Subcutaneous adipose tissue (tissue), 4 donors: ENCODE results near the gene ACAA1. TPM values are rescaled to one million over a fixed set of nuclear protein-coding genes. Genes with fewer than 3 reads are reported as not detected.

Experiments used
- CTCF ChIP-seq: fragments of 450-650 bp; IDR thresholded peaks from one replicate; pipeline ENCODE4 v1.5.1; 2016; ENCODE audit warnings: low read depth, mild to moderate bottlenecking, control low read depth, antibody characterized with exemption, moderate library complexity
- total RNA-seq, 4 donors: library from RNA; depleted of rRNA; stranded (reverse); fragments of >200 nt; gene quantifications; one replicate each; pipeline ENCODE4 v1.1.0, GENCODE V29; 2016

Gene ACAA1
- total RNA-seq, 4 donors from 2014 or later = 42.4 to 121 (median 74.5) TPM

DNA sequence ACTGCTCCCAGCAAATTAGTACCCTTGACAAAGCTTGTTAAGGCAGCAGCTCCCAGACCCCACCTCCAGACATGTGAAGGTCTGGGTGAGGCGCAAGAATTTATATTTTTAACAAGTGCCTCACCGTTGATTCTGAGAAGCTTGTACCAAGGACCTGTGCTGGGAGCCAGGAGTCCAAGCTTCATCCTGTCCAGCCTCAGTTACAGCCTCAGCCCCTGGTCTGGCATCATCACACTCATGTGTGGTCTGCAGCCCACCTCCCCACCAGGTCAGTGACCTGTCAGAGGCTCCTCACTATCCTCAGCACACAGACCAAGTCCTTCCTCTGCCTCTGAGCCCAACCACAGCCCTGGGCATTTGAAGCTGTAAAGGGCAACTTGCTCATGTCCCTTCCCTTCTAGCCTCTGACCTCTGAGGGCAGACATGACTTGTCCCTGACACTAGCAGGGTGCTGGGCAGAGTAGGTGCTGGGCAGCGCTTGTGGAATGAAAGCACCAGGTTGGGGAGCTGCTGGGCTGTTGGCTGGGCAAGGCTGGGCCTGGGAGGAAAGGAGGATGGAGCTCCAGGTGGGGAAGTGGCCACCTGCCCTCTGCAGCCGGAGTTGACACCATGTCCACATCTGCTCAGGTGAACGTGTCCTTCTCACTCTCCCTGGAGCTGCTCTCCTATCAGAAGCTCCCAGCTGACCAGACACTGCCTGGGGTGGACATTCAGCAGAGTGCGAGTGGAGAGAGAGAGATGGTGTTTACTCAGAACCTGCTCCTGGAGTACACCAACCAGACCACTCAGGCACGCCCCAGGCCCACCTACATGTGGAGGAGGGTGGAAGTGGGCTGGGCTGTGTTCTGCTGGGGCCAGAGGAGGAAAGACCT is 16.9 kb downstream of the ACAA1 start:
- TF ChIP-seq CTCF = no peak

DNA sequence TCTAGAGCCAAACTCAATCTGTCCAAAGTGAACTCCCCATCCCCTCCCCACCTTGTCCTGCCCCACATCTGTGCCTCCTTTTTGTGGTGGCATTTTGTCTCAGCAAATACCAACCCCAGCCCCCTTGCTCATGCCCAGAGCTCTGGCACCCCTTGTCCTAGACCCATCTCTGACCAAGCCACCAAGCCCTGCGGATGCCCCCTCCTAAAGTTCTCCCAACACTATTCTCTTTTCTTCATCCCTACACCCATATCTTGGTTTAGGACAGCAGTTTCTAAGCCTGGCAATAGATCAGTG is 17.7 kb downstream of the ACAA1 start:
- no peak for TF ChIP-seq CTCF

DNA sequence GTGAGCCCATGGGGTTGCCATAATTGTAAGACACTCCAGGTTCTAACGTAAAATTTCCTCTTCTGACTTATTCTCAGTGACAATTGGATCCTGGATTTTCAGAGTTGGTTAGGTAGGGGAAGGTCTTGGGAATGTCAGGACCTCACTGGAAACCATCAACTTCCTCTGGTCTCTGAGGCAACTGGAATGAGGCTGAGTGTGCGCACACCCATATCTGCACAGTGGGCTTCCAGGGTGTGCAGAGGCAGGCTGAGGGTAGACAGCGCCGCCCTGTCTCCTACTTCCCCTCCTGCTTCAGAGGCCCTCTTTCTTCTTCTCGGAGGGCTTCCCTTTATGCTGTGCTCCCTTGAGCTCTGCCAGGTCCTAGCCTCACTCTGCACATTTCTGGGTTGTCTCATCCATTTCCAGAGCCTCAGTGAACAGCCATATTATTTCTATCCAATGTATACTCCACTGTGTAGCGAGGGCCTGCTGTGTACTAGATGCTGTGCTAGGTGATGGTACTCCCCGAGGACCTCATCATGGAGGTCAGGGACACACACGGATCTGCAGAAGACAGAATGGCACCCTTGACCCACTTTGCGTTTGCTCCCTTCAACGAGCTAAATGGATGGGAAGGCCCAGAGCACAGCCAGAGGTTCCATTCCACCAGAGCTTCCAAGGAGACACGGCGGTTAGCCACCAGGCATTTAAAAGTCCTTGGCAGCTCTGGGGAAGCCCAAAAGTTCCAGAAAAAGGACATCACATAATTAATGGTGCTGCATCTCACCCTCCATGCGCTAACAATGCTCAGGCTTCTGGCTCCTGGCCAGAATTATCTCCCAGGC is 18.3 kb downstream of the ACAA1 start:
- no peak for TF ChIP-seq CTCF

DNA sequence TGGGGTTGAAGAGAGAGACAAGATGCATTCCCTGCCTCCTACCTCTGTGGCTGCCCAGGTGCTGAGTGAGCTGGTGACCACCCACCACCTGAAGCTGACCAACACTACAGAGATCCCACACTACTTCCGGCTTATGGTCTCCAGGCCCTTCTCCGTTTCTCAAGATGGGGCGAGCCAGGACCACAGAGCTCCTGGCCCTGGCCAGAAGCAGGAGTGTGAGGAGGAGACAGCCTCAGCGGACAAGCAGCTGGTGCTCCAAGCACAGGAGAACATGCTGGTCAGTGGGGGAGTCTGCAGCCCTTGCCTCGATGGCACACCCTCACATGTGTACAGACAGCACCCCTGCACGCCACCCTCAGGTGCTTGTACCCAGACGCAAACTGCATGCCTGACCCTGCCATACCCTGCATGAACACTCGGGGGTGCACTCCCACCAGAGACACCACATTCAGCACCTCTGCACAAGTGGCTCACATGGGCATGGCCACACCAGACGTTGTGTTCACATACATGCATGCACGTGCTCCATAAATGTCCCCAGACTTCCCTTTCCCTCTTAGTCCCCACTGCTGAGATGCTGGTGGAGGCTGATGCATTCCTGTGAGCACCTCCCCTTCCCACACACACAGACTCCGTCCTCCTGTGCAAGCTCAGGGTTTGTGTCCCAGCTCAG is 19.0 kb downstream of the ACAA1 start:
- TF ChIP-seq CTCF = no peak

DNA sequence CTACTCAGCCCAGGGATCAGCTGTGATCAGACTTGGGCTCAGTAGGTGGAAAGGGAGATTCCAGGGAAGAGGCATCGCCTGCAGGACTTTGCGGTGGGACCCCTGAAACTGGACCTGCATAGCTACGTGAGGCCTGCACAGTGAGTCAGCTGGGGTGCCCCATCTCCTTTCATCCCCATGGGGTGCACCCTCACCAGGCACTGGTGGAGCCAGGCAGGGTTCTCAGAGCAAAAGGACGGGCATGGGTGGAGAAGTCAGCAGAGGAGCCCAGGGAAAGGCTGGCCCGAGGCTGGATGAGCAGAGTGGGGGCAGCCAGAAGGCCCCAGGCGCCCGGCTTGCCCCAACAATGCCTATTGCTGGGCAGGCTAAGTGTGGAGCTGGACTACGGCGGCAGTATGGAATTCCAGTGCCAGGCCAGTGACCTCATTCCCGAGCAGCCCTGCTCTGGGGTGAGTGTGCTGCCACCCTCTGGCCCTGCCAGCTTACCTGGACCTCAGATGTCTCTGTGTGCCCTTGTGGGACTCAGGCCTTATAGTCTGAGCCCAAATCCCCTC is 19.7 kb downstream of the ACAA1 start:
- TF ChIP-seq CTCF = no peak

DNA sequence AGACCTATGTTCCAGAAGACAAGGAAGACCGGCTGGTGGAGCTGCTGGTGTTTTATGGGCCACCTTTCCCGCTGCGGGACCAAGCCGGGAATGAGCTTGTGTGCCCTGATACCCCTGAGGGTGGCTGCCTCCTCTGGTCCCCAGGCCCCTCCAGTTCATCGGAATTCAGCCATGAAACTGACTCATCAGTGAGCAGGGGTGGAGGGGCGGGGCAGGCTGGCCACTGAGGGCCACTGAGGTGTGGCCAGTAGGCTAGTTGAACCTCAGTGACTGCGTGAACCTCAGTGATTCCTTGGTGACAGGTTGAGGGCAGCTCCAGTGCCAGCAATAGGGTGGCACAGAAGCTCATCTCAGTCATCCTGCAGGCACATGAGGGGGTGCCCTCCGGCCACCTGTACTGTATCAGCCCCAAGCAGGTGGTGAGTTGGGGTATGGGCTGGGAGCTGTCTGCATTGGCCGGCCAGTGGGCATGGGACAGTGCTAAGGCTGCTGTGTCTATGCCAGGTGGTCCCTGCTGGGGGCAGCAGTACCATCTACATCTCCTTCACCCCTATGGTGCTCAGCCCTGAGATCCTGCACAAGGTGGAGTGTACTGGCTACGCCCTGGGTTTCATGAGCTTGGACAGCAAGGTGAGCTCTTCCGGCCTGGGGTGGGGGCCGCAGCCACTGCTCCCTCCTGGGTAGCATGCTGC is 20.3 kb downstream of the ACAA1 start:
- no peak for TF ChIP-seq CTCF
